ENCODE data around the gene MLH3. TPM values are rescaled to one million over a fixed set of nuclear protein-coding genes. Genes with fewer than 3 reads are reported as not detected.

Gene MLH3
- total RNA-seq, 1 experiment from 2014 or later = 48.7 TPM

GRCh38 chr14:74985028-74985310 lies 66.3 kb downstream of the MLH3 start:
- no peak overlapping the region for H2AFZ ChIP-seq
- no peaks in the 10 kb centered on the region for H3K36me3 ChIP-seq (ENCODE audit: low read depth)
- no peaks in the 10 kb centered on the region for H3K9me2 ChIP-seq (ENCODE audit: insufficient read depth)
- no peaks in the 10 kb centered on the region for H4K20me1 ChIP-seq (ENCODE audit: insufficient read depth)
- BruUV-seq (replicated peaks) = no TSS peak
- intact Hi-C loops (cut with micrococcal nuclease; ENCODE audit: unreplicated experiment) = loop anchor here (5.0 kb wide), 1 partner anchor 467 kb away; no protein-coding TSS in a partner anchor
- TF ChIP-seq, protein P1, sequence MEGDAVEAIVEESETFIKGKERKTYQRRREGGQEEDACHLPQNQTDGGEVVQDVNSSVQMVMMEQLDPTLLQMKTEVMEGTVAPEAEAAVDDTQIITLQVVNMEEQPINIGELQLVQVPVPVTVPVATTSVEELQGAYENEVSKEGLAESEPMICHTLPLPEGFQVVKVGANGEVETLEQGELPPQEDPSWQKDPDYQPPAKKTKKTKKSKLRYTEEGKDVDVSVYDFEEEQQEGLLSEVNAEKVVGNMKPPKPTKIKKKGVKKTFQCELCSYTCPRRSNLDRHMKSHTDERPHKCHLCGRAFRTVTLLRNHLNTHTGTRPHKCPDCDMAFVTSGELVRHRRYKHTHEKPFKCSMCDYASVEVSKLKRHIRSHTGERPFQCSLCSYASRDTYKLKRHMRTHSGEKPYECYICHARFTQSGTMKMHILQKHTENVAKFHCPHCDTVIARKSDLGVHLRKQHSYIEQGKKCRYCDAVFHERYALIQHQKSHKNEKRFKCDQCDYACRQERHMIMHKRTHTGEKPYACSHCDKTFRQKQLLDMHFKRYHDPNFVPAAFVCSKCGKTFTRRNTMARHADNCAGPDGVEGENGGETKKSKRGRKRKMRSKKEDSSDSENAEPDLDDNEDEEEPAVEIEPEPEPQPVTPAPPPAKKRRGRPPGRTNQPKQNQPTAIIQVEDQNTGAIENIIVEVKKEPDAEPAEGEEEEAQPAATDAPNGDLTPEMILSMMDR (conservative IDR thresholded peaks at IDR 0.05) = no peak
- no peak for TF ChIP-seq EZH2 (IDR thresholded peaks at IDR 0.05; ENCODE audit: low read depth)
- H3K4me1 ChIP-seq (replicated peaks; ENCODE audit: insufficient read depth) = peaks cover 38% of the 10 kb centered on the region
- H3K79me2 ChIP-seq (ENCODE audit: low read depth) = no peaks in the 10 kb centered on the region
- H3F3A ChIP-seq (ENCODE audit: insufficient read depth, low read depth) = peaks cover 37% of the 10 kb centered on the region
- POLR2A ChIA-PET (ENCODE audit: unreplicated experiment) = no interaction called here
- no peaks in the 10 kb centered on the region for H3K27me3 ChIP-seq (ENCODE audit: insufficient read depth, low read depth)
- no peak overlapping the region for H3K27ac ChIP-seq
- DNase-seq = no peak
- no peaks in the 10 kb centered on the region for H3K9me3 ChIP-seq (ENCODE audit: insufficient read depth, low read depth)
- no peak overlapping the region for H3K4me3 ChIP-seq
- CTCF ChIA-PET = no interaction called here
- no peak overlapping the region for H3K4me2 ChIP-seq

DNA sequence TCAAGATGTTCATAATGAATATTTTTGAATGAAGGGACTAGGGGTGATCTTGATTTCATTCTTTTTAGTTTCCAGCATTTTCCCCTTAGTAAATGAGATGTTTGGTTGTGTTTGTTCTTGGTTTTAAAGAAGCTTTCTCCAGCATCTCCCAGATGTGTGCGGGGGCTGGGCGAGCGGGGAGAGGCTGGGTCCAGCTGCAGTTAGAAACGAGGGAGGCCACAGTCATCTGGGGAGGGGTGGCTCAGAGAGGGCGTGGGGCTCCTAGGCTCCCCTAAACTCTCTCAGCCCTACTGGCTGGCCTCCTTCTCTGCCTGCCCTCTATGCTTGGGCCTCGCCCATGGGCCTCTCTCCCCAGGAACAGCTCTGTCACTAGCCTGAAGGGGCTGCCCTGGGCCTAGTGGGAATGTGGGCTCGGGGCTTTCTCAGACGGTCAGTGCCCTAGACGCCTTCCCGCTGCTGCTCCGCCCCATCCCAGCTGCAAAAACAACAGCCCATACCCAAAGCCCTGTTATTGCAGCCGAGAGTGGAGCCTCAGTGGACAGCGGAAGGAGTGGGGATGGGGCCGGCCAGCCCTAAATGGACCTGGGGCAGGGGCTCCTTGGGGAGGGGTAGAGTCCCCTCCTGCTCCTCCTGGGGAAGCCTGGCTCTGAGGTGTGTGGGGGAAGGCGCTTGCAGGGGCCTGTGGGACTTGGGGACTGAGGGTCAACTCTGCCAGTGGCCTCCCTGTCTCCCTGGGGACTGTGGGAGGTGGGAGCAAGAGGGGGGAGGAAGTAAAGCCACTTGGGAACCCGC lies 66.8 kb downstream of the MLH3 start:
- Histone ChIP-seq H3K36me3 (ENCODE audit: low read depth) (no peaks in the 10 kb centered on the region), H3K4me1 (replicated peaks; ENCODE audit: insufficient read depth) (peaks cover 43% of the 10 kb centered on the region), H3K9me3 (ENCODE audit: insufficient read depth, low read depth) (no peaks in the 10 kb centered on the region), H4K20me1 (ENCODE audit: insufficient read depth) (no peaks in the 10 kb centered on the region), H3K79me2 (ENCODE audit: low read depth) (no peaks in the 10 kb centered on the region), H3K4me3 (no peak overlapping the region), H2AFZ (no peak overlapping the region), H3K27me3 (ENCODE audit: insufficient read depth, low read depth) (no peaks in the 10 kb centered on the region), H3K4me2 (no peak overlapping the region), H3K9me2 (ENCODE audit: insufficient read depth) (no peaks in the 10 kb centered on the region), H3F3A (ENCODE audit: insufficient read depth, low read depth) (peaks cover 37% of the 10 kb centered on the region), H3K27ac (no peak overlapping the region)
- BruUV-seq (replicated peaks) = no TSS peak
- POLR2A ChIA-PET (ENCODE audit: unreplicated experiment) = no interaction called here
- no peak for DNase-seq
- no peak for TF ChIP-seq EZH2 (IDR thresholded peaks at IDR 0.05; ENCODE audit: low read depth)
- TF ChIP-seq, protein P1 (conservative IDR thresholded peaks at IDR 0.05) = no peak
- intact Hi-C loops (cut with micrococcal nuclease; ENCODE audit: unreplicated experiment) = loop anchor here (5.0 kb wide), 1 partner anchor 468 kb away; no protein-coding TSS in a partner anchor
- CTCF ChIA-PET = no interaction called here

GRCh38 chr14:74983343-74983742 lies 67.9 kb downstream of the MLH3 start:
- POLR2A ChIA-PET (ENCODE audit: unreplicated experiment) = interaction anchor here (0.6 to 1.6 kb wide), 3 partner anchors 20 to 98 kb away, joined by 5 to 6 read pairs (median 6); partner anchors contain the start of genes EIF2B2 and PGF
- Histone ChIP-seq H3K36me3 (ENCODE audit: low read depth) (no peaks in the 10 kb centered on the region), H3K27me3 (ENCODE audit: insufficient read depth, low read depth) (no peaks in the 10 kb centered on the region), H3K4me3 (no peak overlapping the region), H3K4me2 (peak overlapping the region; percentile 52), H2AFZ (no peak overlapping the region), H3K9me2 (ENCODE audit: insufficient read depth) (no peaks in the 10 kb centered on the region), H3K27ac (peak overlapping the region; percentile 43; the same call in 1 of the 2 replicates), H3K79me2 (ENCODE audit: low read depth) (no peaks in the 10 kb centered on the region), H3F3A (ENCODE audit: insufficient read depth, low read depth) (peaks cover 37% of the 10 kb centered on the region), H3K4me1 (replicated peaks; ENCODE audit: insufficient read depth) (peaks cover 45% of the 10 kb centered on the region), H3K9me3 (ENCODE audit: insufficient read depth, low read depth) (no peaks in the 10 kb centered on the region), H4K20me1 (ENCODE audit: insufficient read depth) (no peaks in the 10 kb centered on the region)
- no peak for TF ChIP-seq EZH2 (IDR thresholded peaks at IDR 0.05; ENCODE audit: low read depth)
- TF ChIP-seq, protein P1 (conservative IDR thresholded peaks at IDR 0.05) = no peak
- intact Hi-C loops (cut with micrococcal nuclease; ENCODE audit: unreplicated experiment) = no loop called here
- CTCF ChIA-PET = no interaction called here
- BruUV-seq (replicated peaks) = no TSS peak
- DNase-seq = peak in 1 of 2 experiments; percentile 93

Measured in PC-9 (cell line).